ENCODE results near the gene ABCC2. TPM values are rescaled to one million over a fixed set of nuclear protein-coding genes. Genes with fewer than 3 reads are reported as not detected.

The ABCC2 gene
- total and polyA plus RNA-seq, 8 donors, result 0.60 to 1.8 (median 1.1) TPM

DNA sequence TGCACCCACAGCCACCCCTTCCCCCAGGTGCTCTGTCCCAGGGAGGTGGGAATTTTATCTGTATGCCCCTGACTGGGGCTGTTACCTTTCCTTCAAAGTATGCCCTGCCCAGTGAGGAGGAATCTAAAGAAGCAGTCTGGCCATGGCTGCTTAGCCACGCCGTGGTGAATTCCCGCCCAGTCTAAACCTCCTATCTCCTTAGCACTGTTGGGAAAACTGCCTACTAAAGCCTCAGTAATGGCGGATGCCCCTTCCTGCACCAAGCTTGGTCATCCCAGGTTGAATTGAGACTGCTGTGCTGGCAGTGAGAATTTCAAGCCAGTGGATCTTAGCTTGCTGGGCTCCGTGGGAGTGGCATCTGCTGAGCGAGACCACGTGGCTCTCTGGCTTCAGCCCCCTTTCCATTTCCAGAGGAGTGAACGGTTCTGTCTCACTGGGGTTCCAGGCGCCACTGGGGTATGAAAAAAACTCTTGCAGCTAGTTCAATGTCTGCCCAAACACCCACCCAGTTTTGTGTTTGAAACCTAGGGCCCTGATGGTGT lies 87.2 kb downstream of the ABCC2 start:
- TF ChIP-seq, protein P1, sequence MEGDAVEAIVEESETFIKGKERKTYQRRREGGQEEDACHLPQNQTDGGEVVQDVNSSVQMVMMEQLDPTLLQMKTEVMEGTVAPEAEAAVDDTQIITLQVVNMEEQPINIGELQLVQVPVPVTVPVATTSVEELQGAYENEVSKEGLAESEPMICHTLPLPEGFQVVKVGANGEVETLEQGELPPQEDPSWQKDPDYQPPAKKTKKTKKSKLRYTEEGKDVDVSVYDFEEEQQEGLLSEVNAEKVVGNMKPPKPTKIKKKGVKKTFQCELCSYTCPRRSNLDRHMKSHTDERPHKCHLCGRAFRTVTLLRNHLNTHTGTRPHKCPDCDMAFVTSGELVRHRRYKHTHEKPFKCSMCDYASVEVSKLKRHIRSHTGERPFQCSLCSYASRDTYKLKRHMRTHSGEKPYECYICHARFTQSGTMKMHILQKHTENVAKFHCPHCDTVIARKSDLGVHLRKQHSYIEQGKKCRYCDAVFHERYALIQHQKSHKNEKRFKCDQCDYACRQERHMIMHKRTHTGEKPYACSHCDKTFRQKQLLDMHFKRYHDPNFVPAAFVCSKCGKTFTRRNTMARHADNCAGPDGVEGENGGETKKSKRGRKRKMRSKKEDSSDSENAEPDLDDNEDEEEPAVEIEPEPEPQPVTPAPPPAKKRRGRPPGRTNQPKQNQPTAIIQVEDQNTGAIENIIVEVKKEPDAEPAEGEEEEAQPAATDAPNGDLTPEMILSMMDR (IDR thresholded peaks at IDR 0.05), result no peak
- intact Hi-C loops (cut with DNase I), result no loop called here
- H3K4me1 ChIP-seq, result no peaks in the 10 kb centered on the region
- no peak overlapping the region for H3K27ac ChIP-seq
- no peak for DNase-seq
- H3K4me3 ChIP-seq, result no peak overlapping the region
- no peaks in the 10 kb centered on the region for H3K9me3 ChIP-seq
- ATAC-seq, result no peak
- peaks cover 0 to 13% of the 10 kb centered on the region in 2 donors for H3K27me3 ChIP-seq
- H3K36me3 ChIP-seq, result no peaks in the 10 kb centered on the region

DNA sequence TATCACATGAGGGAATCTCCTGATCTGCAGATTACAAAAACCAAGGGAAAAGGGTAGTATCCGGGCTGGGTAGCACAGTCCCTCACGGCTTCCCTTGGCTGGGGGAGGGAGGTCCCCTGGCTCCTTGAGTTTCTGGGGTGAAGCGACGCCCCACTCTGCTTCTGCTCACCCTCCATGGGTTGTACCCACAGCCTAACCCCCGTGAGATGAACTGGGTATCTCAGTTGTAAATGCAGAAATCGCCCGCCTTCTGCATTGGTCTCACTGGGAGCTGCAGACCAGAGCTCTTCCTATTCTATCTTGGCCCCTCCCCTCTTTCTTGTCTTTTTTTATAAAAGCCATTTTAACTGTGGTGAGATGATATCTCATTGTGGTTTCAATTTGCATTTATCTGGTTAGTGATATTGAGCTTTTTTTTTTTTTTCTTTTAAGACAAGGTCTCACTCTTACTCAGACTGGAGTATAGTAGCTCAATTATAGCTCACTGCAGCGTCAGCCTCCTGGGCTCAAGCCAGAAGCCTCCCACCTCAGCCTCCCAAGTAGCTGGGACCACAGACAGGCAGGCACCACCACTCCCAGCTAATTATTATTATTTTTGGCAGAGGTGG lies 87.8 kb downstream of the ABCC2 start:
- TF ChIP-seq, protein P1 (IDR thresholded peaks at IDR 0.05), result no peak
- H3K4me3 ChIP-seq, result no peak overlapping the region

DNA sequence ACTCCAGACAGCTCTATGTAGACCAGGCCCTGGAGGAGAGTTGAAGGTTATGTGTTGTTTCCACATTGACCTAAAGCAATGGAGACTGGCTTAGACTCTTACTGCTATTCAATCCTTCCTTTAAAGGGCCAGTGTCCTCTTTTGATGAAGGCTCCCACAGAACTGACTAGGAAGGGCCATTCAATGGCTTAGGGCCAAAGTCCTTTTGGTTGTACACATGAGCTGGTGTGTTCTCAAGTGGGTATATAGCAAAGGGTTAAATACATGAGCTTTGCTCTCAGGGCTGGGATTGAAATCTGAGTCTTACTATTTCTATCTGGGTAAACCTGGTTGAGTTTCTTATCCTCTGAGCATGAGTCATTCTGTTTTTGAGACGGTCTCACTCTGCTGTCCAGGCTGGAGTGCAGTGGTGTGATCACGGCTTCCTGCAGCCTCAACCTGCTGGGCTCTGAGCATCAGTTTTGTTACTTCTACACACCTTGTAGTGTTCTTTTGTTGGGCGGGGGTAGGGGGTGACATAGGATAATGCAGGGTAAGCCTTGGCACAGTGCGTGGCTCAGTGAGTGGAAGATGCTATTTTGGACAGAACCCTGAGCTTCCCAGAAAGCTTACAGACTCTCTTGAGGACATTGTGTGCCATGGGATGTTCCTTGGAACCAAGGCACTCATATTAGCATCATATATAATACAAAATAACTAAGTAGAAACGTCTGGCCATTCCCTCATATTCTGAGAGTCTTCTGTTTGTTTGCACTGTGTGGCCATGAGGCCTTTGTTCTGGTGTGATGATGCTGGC lies 90.1 kb downstream of the ABCC2 start:
- no peak overlapping the region for H3K4me3 ChIP-seq
- no peaks in the 10 kb centered on the region for H3K9me3 ChIP-seq
- H3K27ac ChIP-seq, result no peak overlapping the region
- peaks cover 0 to 13% of the 10 kb centered on the region in 2 donors for H3K27me3 ChIP-seq
- DNase-seq (no peak), ATAC-seq (no peak)
- H3K4me1 ChIP-seq, result no peaks in the 10 kb centered on the region
- peaks cover 0 to 28% of the 10 kb centered on the region in 2 donors for H3K36me3 ChIP-seq
- intact Hi-C loops (cut with DNase I), result no loop called here
- TF ChIP-seq, protein P1 (IDR thresholded peaks at IDR 0.05), result no peak

More for the DNA sequence above, 87.8 kb downstream of the ABCC2 start:
- Histone ChIP-seq H3K27ac (no peak overlapping the region), H3K27me3 (peaks cover 0 to 13% of the 10 kb centered on the region in 2 donors), H3K9me3 (no peaks in the 10 kb centered on the region), H3K4me1 (no peaks in the 10 kb centered on the region), H3K36me3 (peaks cover 0 to 5% of the 10 kb centered on the region in 2 donors)
- intact Hi-C loops (cut with DNase I), result no loop called here
- DNase-seq (no peak), ATAC-seq (no peak)

DNA sequence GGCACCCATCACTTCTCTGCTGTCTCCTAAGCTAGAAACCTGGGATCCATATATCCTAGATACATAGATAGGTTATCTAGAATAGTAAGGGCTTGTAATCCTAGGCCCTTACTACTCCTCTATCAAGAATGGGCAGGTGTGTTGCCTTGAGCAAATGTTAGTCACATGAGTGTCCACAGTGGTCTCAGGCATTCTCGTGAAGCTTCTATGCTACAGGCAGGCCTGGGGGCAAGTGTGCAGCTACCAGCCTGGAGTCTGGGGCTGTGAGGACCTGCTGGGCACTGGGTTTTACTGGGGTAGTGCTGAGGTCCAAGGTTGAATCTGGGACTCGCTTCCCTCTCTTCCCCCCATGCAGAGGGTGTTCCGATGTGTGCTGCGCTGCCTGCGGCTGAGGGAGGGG lies 91.4 kb downstream of the ABCC2 start:
- no peak overlapping the region for H3K27ac ChIP-seq
- TF ChIP-seq, protein P1 (IDR thresholded peaks at IDR 0.05), result no peak
- H3K36me3 ChIP-seq, result peaks cover 0 to 41% of the 10 kb centered on the region in 2 donors
- no peak for ATAC-seq
- H3K4me3 ChIP-seq, result no peak overlapping the region
- no peaks in the 10 kb centered on the region for H3K9me3 ChIP-seq
- H3K27me3 ChIP-seq, result peaks cover 0 to 12% of the 10 kb centered on the region in 2 donors
- DNase-seq, result no peak
- intact Hi-C loops (cut with DNase I), result no loop called here
- no peaks in the 10 kb centered on the region for H3K4me1 ChIP-seq
